ENCODE measurements around the gene MAML2.

MAML2 gene

DNA sequence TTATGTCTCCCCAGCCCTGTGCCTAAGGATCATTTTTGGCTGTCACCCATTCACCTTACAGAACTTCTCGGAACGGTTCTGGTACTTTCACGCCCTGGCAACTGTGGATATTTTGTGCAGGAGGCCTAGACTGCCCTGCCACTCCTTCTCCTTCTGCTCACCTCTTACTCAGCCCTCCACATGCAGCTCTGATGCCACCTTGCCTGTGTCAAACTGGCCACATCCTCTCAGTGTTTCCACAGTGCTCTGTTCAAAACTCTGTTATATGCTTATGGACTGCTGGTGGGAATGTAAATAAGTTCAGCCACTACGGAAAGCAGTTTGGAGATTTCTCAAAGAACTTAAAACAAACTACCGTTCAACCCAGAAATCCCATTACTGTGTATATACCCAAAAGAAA, 318.3 kb downstream of the MAML2 start:
- DNase-seq (ENCODE audit: low spot score) = no peak
- TF ChIP-seq, protein P1, sequence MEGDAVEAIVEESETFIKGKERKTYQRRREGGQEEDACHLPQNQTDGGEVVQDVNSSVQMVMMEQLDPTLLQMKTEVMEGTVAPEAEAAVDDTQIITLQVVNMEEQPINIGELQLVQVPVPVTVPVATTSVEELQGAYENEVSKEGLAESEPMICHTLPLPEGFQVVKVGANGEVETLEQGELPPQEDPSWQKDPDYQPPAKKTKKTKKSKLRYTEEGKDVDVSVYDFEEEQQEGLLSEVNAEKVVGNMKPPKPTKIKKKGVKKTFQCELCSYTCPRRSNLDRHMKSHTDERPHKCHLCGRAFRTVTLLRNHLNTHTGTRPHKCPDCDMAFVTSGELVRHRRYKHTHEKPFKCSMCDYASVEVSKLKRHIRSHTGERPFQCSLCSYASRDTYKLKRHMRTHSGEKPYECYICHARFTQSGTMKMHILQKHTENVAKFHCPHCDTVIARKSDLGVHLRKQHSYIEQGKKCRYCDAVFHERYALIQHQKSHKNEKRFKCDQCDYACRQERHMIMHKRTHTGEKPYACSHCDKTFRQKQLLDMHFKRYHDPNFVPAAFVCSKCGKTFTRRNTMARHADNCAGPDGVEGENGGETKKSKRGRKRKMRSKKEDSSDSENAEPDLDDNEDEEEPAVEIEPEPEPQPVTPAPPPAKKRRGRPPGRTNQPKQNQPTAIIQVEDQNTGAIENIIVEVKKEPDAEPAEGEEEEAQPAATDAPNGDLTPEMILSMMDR (IDR thresholded peaks at IDR 0.05; ENCODE audit: extremely low read depth, missing control alignments) = no peak

DNA sequence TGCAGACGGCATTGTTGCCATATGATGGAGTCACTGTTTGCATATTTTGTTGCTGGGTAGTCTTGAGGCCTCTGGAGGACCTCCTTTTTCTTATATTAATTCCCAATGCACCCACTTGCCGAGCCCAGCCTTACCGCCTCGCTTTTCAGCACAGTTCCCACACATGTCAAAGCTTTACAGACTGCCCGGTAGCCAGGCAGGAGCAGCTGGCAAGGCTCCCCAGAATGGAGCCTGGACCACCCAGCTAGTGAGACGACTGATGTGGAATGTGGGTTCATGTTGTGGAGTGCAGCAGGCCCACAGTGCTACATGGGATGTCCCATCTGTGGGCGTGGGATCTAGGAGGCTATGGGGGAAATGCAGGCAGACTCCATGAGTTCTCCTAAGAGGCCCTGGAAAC, 319.7 kb downstream of the MAML2 start:
- TF ChIP-seq, protein P1 (IDR thresholded peaks at IDR 0.05; ENCODE audit: extremely low read depth, missing control alignments) = no peak
- no peak for DNase-seq (ENCODE audit: low spot score)

GRCh38 chr11:96021901-96022650, 320.9 kb downstream of the MAML2 start:
- DNase-seq (ENCODE audit: low spot score) = no peak
- TF ChIP-seq, protein P1 (IDR thresholded peaks at IDR 0.05; ENCODE audit: extremely low read depth, missing control alignments) = no peak

DNA sequence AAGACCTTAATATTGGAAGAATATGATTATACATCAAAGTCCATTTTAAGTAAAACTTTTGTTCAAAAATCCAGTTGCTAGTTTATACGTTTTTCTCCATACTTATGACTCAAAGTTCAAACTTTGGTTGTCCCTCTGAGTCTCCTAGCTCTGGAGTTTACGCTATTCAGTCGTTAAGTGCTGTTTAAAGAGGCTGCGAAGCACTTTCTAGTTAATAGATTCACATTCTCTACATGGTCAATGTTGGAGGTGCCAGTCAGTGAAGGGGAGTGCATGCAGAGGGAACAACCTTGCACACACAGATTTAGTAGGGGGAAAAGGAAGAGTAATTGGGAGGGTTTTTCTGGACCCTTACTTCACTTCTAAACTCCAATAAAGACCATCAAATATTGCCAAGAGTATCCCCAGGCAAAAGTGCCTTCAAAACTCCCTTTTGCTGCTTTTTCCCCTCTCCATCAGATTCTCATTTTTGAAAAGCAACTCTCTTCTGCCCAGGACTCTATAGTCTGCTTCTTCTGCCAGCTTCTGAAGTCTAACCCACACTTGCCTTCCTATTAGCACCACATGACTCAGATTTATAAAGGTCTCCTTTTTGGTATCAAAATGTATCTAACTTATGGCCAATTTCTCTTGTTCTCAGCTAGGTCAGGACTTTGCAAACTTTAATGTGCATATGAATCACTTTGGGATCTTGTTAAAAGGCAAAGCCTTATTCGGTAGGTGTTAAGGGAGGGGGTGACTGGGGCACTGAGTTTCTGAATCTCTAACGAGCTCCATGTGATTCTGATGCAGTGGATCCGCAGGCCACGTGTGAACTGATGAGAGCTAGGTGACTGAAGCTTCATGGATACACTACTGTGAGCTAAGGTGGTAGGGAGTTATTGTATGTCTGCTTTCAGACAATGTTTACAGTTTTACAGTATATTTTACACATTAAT, 322.9 kb downstream of the MAML2 start:
- TF ChIP-seq, protein P1 (IDR thresholded peaks at IDR 0.05; ENCODE audit: extremely low read depth, missing control alignments) = no peak
- no peak for DNase-seq (ENCODE audit: low spot score)

- TF ChIP-seq, protein P1 (IDR thresholded peaks at IDR 0.05; ENCODE audit: extremely low read depth, missing control alignments) = no peak
- no peak for DNase-seq (ENCODE audit: low spot score)
These were observed 323.7 kb downstream of the MAML2 start for GRCh38 chr11:96019281-96019680.

DNA sequence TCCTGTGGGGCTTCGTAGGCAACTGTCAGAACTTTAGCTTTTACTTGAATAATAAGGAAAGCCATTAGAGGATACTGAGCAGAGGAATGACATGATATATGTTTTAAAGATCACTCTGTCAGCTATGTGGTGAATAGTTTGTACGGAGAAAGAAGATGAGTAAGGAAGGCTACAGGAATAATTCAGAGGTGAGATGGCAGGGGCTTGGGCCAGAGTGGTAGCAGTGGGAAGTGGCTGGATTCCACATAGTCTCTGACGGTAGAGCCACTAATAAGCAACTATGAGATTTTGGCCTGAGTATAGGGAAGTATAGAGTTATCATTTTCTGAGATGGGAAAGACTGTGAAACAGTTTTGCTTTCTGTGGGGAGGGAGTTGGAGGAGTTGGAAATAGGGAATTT, 325.1 kb downstream of the MAML2 start:
- TF ChIP-seq, protein P1 (IDR thresholded peaks at IDR 0.05; ENCODE audit: extremely low read depth, missing control alignments) = no peak
- DNase-seq (ENCODE audit: low spot score) = no peak

- DNase-seq (ENCODE audit: low spot score) = no peak
These were observed 326.0 kb downstream of the MAML2 start for GRCh38 chr11:96016978-96017502.

More at GRCh38 chr11:96016978-96017502, 326.0 kb downstream of the MAML2 start:
- TF ChIP-seq, protein P1 (IDR thresholded peaks at IDR 0.05; ENCODE audit: extremely low read depth, missing control alignments) = no peak

Data from GM20000 (cell line).